SK-N-SH treated with all-trans-retinoic acid at 6 μM for 48 hours (cell line): Measurements from ENCODE around the gene ARFIP1.

Experiments used
- ATAC-seq: fragments of 200-7000 bp; cut with Tn5 transposase; 3 replicates; pipeline ENCODE4 v1.9.1; 2020; ENCODE audit warnings: mild to moderate bottlenecking, moderate library complexity
- ARNTL ChIP-seq: fragments of 450-650 bp; formaldehyde crosslinking; IDR thresholded peaks from 2 replicates; pipeline ENCODE4 v1.5.0; 2020; ENCODE audit warnings: low read depth, mild to moderate bottlenecking, moderate library complexity, borderline replicate concordance
- BACH2 ChIP-seq: fragments of 250-450 bp; sonication (Bioruptor Pico); IDR thresholded peaks from 2 replicates; pipeline ENCODE4 v1.9.0; 2021; ENCODE audit warnings: mild to moderate bottlenecking, borderline replicate concordance
- CREB5 ChIP-seq: fragments of 250-450 bp; sonication (Bioruptor Pico); IDR thresholded peaks from 2 replicates; pipeline ENCODE4 v1.5.1; 2020; ENCODE audit warnings: low read depth, mild to moderate bottlenecking, moderate library complexity
- CSDC2 ChIP-seq: fragments of 250-450 bp; sonication (Bioruptor Pico); IDR thresholded peaks from 2 replicates; pipeline ENCODE4 v1.5.0; 2020; ENCODE audit warnings: mild to moderate bottlenecking, moderate library complexity
- CSRNP3 ChIP-seq: fragments of 250-450 bp; sonication (Bioruptor Pico); IDR thresholded peaks from 2 replicates; pipeline ENCODE4 v1.5.1; 2021; ENCODE audit warnings: mild to moderate bottlenecking, moderate library complexity
- ESRRG ChIP-seq: fragments of 250-450 bp; sonication (Bioruptor Pico); IDR thresholded peaks from 2 replicates; pipeline ENCODE4 v1.6.1; 2021; ENCODE audit warnings: mild to moderate bottlenecking
- GLIS3 ChIP-seq: fragments of 250-450 bp; sonication (Bioruptor Pico); IDR thresholded peaks from 2 replicates; pipeline ENCODE4 v1.5.0; 2020; ENCODE audit warnings: mild to moderate bottlenecking, moderate library complexity
- ISL1 ChIP-seq: fragments of 250-450 bp; sonication (Bioruptor Pico); IDR thresholded peaks from 2 replicates; pipeline ENCODE4 v2.1.2; 2022; ENCODE audit warnings: mild to moderate bottlenecking, moderate library complexity
- OSR1 ChIP-seq: fragments of 250-450 bp; sonication (Bioruptor Pico); IDR thresholded peaks from 2 replicates; pipeline ENCODE4 v1.8.0; 2022; ENCODE audit warnings: moderate library complexity, mild to moderate bottlenecking, inconsistent platforms
- POU6F1 ChIP-seq: fragments of 250-450 bp; sonication (Bioruptor Pico); IDR thresholded peaks from 2 replicates; pipeline ENCODE4 v1.8.0; 2021; ENCODE audit warnings: low read depth, mild to moderate bottlenecking, moderate library complexity, borderline replicate concordance
- PPARA ChIP-seq: fragments of 250-450 bp; sonication (Bioruptor Pico); IDR thresholded peaks from 2 replicates; pipeline ENCODE4 v1.5.0; 2020; ENCODE audit warnings: mild to moderate bottlenecking, borderline replicate concordance
- RARB ChIP-seq: fragments of 250-450 bp; sonication (Bioruptor Pico); IDR thresholded peaks from 2 replicates; pipeline ENCODE4 v1.8.0; 2021; ENCODE audit warnings: mild to moderate bottlenecking, moderate library complexity
- SNAI2 ChIP-seq: fragments of 250-450 bp; sonication (Bioruptor Pico); IDR thresholded peaks from 2 replicates; pipeline ENCODE4 v1.5.0; 2020; ENCODE audit warnings: mild to moderate bottlenecking, moderate library complexity
- TCF4 ChIP-seq: fragments of 250-450 bp; sonication (Bioruptor Pico); IDR thresholded peaks from 2 replicates; pipeline ENCODE4 v1.8.0; 2021; ENCODE audit warnings: mild to moderate bottlenecking, moderate library complexity, borderline replicate concordance
- TOX ChIP-seq: fragments of 250-450 bp; sonication (Bioruptor Pico); IDR thresholded peaks from 2 replicates; pipeline ENCODE4 v1.8.0; 2021; ENCODE audit warnings: mild to moderate bottlenecking, moderate library complexity, borderline replicate concordance
- ZC3H10 ChIP-seq: fragments of 250-450 bp; sonication (Bioruptor Pico); IDR thresholded peaks from 2 replicates; pipeline ENCODE4 v1.5.1; 2021; ENCODE audit warnings: mild to moderate bottlenecking, moderate library complexity
- ZFP3 ChIP-seq: fragments of 250-450 bp; sonication (Bioruptor Pico); IDR thresholded peaks from 2 replicates; pipeline ENCODE4 v1.5.0; 2020; ENCODE audit warnings: mild to moderate bottlenecking, moderate library complexity
- ZNF70 ChIP-seq: fragments of 450-650 bp; formaldehyde crosslinking; IDR thresholded peaks from 2 replicates; pipeline ENCODE4 v1.5.0; 2020; ENCODE audit warnings: mild to moderate bottlenecking, moderate library complexity
- ZNF8 ChIP-seq: fragments of 450-650 bp; formaldehyde crosslinking; IDR thresholded peaks from 2 replicates; pipeline ENCODE4 v1.5.0; 2020; ENCODE audit warnings: mild to moderate bottlenecking, moderate library complexity
- TF ChIP-seq, protein P1 (sequence below): fragments of 250-450 bp; sonication (Bioruptor Pico); IDR thresholded peaks from 2 replicates; pipeline ENCODE4 v1.8.0; 2020; ENCODE audit warnings: mild to moderate bottlenecking, moderate library complexity, borderline replicate concordance
- TF ChIP-seq, protein P2 (sequence below): fragments of 250-450 bp; sonication (Bioruptor Pico); IDR thresholded peaks from 2 replicates; pipeline ENCODE4 v1.5.0; 2020; ENCODE audit warnings: mild to moderate bottlenecking, moderate library complexity

Gene ARFIP1

GRCh38 chr4:152856960-152857359, 77.2 kb downstream of the ARFIP1 start:
- TF ChIP-seq ZFP3 (no peak), ZC3H10 (CRISPR knock-in tag) (no peak), ZNF70 (CRISPR knock-in tag) (no peak), OSR1 (CRISPR knock-in tag) (no peak), ZNF8 (CRISPR knock-in tag) (no peak), TOX (CRISPR knock-in tag) (no peak), CREB5 (CRISPR knock-in tag) (no peak), TCF4 (CRISPR knock-in tag) (no peak), CSDC2 (CRISPR knock-in tag) (no peak), CSRNP3 (no peak), ISL1 (CRISPR knock-in tag) (no peak), ARNTL (CRISPR knock-in tag) (no peak), ESRRG (CRISPR knock-in tag) (no peak), RARB (CRISPR knock-in tag) (no peak)
- TF ChIP-seq, protein P1, sequence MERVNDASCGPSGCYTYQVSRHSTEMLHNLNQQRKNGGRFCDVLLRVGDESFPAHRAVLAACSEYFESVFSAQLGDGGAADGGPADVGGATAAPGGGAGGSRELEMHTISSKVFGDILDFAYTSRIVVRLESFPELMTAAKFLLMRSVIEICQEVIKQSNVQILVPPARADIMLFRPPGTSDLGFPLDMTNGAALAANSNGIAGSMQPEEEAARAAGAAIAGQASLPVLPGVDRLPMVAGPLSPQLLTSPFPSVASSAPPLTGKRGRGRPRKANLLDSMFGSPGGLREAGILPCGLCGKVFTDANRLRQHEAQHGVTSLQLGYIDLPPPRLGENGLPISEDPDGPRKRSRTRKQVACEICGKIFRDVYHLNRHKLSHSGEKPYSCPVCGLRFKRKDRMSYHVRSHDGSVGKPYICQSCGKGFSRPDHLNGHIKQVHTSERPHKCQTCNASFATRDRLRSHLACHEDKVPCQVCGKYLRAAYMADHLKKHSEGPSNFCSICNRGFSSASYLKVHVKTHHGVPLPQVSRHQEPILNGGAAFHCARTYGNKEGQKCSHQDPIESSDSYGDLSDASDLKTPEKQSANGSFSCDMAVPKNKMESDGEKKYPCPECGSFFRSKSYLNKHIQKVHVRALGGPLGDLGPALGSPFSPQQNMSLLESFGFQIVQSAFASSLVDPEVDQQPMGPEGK (CRISPR knock-in tag): no peak
- TF ChIP-seq, protein P2, sequence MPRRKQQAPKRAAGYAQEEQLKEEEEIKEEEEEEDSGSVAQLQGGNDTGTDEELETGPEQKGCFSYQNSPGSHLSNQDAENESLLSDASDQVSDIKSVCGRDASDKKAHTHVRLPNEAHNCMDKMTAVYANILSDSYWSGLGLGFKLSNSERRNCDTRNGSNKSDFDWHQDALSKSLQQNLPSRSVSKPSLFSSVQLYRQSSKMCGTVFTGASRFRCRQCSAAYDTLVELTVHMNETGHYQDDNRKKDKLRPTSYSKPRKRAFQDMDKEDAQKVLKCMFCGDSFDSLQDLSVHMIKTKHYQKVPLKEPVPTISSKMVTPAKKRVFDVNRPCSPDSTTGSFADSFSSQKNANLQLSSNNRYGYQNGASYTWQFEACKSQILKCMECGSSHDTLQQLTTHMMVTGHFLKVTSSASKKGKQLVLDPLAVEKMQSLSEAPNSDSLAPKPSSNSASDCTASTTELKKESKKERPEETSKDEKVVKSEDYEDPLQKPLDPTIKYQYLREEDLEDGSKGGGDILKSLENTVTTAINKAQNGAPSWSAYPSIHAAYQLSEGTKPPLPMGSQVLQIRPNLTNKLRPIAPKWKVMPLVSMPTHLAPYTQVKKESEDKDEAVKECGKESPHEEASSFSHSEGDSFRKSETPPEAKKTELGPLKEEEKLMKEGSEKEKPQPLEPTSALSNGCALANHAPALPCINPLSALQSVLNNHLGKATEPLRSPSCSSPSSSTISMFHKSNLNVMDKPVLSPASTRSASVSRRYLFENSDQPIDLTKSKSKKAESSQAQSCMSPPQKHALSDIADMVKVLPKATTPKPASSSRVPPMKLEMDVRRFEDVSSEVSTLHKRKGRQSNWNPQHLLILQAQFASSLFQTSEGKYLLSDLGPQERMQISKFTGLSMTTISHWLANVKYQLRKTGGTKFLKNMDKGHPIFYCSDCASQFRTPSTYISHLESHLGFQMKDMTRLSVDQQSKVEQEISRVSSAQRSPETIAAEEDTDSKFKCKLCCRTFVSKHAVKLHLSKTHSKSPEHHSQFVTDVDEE (CRISPR knock-in tag): no peak
- TF ChIP-seq, all 23 proteins: peak for 0
- ATAC-seq: no peak

DNA sequence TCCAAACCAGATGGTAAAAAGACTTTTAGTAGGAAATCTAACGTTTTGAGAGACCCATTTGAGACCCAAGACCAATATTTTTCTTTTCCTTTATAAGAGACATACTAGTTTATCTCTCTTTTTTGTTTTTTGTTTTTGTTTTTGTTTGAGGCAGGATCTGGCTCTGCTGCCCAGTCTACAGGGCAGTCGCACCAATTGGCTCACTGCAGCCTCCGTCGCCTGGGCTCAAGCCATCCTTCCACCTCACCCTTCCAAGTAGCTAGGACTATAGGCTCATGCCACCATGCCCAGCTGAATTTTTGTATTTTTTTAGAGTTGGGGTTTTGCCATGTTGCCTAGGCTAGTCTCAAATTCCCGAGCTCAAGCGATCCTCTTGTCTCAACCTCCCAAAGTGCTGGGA, 79.2 kb downstream of the ARFIP1 start:
- ATAC-seq: no peak
- TF ChIP-seq CSRNP3: no peak
- TF ChIP-seq CSDC2 (CRISPR knock-in tag): no peak
- no peak for TF ChIP-seq ZNF8 (CRISPR knock-in tag)
- TF ChIP-seq BACH2 (CRISPR knock-in tag): no peak
- no peak for TF ChIP-seq GLIS3 (CRISPR knock-in tag)
- TF ChIP-seq CREB5 (CRISPR knock-in tag): no peak
- TF ChIP-seq ISL1 (CRISPR knock-in tag): no peak
- TF ChIP-seq SNAI2 (CRISPR knock-in tag): no peak

- 0 out of 3 replicates have a peak, but pooled peaks have one; percentile 46 for ATAC-seq
- TF ChIP-seq POU6F1 (CRISPR knock-in tag) (no peak), TOX (CRISPR knock-in tag) (no peak), CSRNP3 (no peak), CREB5 (CRISPR knock-in tag) (no peak), ZC3H10 (CRISPR knock-in tag) (no peak), OSR1 (CRISPR knock-in tag) (no peak), PPARA (CRISPR knock-in tag) (no peak), ZNF8 (CRISPR knock-in tag) (no peak)
These were observed 80.3 kb downstream of the ARFIP1 start for GRCh38 chr4:152860046-152860445.
